ENCODE measurements around the gene SEC61B. TPM values are rescaled to one million over a fixed set of nuclear protein-coding genes. Genes with fewer than 3 reads are reported as not detected.

SEC61B gene
- total RNA-seq, 1 donor from 2014 or later = 131 TPM

DNA sequence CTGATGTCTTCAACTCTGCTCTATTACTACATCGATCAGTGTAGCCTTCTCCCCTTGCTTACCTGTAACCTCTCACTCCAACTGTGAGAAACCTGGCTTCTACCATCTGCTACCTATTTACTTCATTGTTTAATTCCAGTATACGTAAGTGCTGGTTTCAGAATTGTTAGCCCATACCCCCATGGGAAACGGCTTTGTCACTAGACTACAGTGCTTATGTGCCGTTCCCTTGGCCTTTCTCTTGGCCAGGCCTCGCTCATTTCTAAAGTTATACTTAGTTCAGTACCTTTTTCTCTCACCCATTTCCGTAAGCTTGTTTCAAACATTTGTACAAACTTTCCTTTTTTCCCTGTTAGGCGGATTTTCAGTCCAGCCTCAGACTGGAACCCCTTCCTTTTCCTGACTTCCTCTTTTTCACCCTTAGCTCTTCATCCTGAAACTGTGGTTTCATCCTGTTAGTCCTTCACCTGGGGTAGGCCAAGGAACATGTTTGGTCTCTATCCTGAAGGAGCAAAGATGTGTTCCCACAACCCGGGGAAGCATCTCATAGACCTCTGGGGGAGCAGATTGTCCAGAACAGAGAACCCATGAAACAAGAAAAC lies 22.0 kb upstream of the SEC61B start:
- no peak overlapping the region for H3K27ac Mint-ChIP-seq (ENCODE audit: unreplicated experiment)
- peaks cover 4% of the 10 kb centered on the region for H3K4me1 Mint-ChIP-seq (ENCODE audit: low read depth, unreplicated experiment)
- no peaks in the 10 kb centered on the region for H3K27me3 Mint-ChIP-seq (ENCODE audit: unreplicated experiment)
- no peaks in the 10 kb centered on the region for H3K9me3 Mint-ChIP-seq (ENCODE audit: unreplicated experiment)
- H3K36me3 Mint-ChIP-seq (ENCODE audit: unreplicated experiment) = peaks cover 4% of the 10 kb centered on the region
- DNase-seq = no peak
- TF ChIP-seq, protein P1, sequence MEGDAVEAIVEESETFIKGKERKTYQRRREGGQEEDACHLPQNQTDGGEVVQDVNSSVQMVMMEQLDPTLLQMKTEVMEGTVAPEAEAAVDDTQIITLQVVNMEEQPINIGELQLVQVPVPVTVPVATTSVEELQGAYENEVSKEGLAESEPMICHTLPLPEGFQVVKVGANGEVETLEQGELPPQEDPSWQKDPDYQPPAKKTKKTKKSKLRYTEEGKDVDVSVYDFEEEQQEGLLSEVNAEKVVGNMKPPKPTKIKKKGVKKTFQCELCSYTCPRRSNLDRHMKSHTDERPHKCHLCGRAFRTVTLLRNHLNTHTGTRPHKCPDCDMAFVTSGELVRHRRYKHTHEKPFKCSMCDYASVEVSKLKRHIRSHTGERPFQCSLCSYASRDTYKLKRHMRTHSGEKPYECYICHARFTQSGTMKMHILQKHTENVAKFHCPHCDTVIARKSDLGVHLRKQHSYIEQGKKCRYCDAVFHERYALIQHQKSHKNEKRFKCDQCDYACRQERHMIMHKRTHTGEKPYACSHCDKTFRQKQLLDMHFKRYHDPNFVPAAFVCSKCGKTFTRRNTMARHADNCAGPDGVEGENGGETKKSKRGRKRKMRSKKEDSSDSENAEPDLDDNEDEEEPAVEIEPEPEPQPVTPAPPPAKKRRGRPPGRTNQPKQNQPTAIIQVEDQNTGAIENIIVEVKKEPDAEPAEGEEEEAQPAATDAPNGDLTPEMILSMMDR (IDR thresholded peaks at IDR 0.05; ENCODE audit: partially characterized antibody, unreplicated experiment) = no peak
- H3K4me3 Mint-ChIP-seq (ENCODE audit: unreplicated experiment) = no peak overlapping the region

DNA sequence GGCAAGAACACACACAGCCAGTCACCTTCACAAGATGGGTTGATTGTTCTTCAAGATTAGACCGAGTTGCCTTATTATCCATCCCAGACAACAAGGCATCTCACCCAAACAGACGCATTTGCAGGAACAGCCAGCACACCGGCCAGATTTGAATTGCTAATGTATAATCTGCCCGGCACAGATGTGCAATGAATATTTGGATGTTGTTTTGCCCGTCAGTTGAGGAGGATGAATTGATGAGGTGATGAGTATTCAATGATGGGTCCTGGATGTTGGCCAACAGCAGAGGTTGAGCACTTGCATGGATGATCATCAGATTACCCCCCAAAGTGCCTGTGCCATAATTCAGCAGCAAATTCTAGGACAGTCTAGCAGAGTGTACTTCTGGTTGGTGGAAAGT lies 20.5 kb upstream of the SEC61B start:
- TF ChIP-seq, protein P1 (IDR thresholded peaks at IDR 0.05; ENCODE audit: partially characterized antibody, unreplicated experiment) = no peak
- H3K4me3 Mint-ChIP-seq (ENCODE audit: unreplicated experiment) = no peak overlapping the region
- H3K4me1 Mint-ChIP-seq (ENCODE audit: low read depth, unreplicated experiment) = peaks cover 4% of the 10 kb centered on the region
- no peak for DNase-seq
- no peak overlapping the region for H3K27ac Mint-ChIP-seq (ENCODE audit: unreplicated experiment)
- no peaks in the 10 kb centered on the region for H3K27me3 Mint-ChIP-seq (ENCODE audit: unreplicated experiment)
- peaks cover 3% of the 10 kb centered on the region for H3K36me3 Mint-ChIP-seq (ENCODE audit: unreplicated experiment)
- H3K9me3 Mint-ChIP-seq (ENCODE audit: unreplicated experiment) = no peaks in the 10 kb centered on the region

DNA sequence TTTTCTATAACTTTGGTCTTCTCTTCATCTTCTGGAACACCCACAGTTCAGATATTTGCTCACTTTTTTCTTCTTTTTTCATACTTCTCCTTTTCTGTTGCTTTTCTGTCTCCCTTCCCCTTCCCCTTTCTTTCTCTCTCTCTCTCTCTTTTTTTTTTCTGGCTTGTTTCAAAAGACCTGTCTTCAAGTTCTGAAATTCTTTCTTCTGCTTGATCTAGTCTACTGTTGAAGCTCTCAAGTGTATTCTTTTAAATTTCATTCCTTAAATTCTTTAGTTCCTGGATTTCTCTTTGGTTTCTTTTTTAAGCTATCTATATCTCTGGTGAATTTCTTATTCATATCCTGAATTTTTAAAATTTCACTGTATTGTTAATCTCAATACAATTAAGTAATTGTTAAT lies 11.5 kb upstream of the SEC61B start:
- TF ChIP-seq, protein P1 (IDR thresholded peaks at IDR 0.05; ENCODE audit: partially characterized antibody, unreplicated experiment) = no peak
- peaks cover 6% of the 10 kb centered on the region for H3K9me3 Mint-ChIP-seq (ENCODE audit: unreplicated experiment)
- H3K4me1 Mint-ChIP-seq (ENCODE audit: low read depth, unreplicated experiment) = peaks cover 5% of the 10 kb centered on the region
- H3K27me3 Mint-ChIP-seq (ENCODE audit: unreplicated experiment) = peaks cover 1% of the 10 kb centered on the region
- no peak overlapping the region for H3K4me3 Mint-ChIP-seq (ENCODE audit: unreplicated experiment)
- peaks cover 47% of the 10 kb centered on the region for H3K36me3 Mint-ChIP-seq (ENCODE audit: unreplicated experiment)
- no peak overlapping the region for H3K27ac Mint-ChIP-seq (ENCODE audit: unreplicated experiment)
- no peak for DNase-seq

DNA sequence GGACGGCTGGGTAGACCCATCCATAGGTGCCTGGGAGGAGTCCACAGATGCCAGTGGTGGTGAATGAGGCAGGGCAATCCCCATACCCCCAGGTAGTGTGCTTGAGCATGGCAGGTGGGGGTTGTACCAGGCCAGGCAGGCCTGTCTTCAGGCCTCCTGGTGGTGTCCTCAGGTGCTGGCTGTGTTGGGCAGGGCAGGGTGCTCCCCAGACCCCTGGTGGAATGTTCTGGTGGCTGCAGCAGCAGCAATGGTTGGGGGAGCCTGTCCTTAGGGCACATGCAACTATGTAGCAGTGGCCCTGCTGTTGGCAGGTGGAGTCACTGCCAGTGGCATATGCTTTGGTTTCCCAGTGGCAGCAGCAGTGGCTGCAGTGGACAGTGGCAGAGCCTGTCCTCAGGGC lies 10.3 kb upstream of the SEC61B start:
- Mint-ChIP-seq H3K9me3 (ENCODE audit: unreplicated experiment) (peaks cover 6% of the 10 kb centered on the region), H3K4me3 (ENCODE audit: unreplicated experiment) (no peak overlapping the region), H3K27me3 (ENCODE audit: unreplicated experiment) (peaks cover 2% of the 10 kb centered on the region), H3K36me3 (ENCODE audit: unreplicated experiment) (peaks cover 44% of the 10 kb centered on the region), H3K27ac (ENCODE audit: unreplicated experiment) (no peak overlapping the region), H3K4me1 (ENCODE audit: low read depth, unreplicated experiment) (peaks cover 5% of the 10 kb centered on the region)
- DNase-seq = no peak
- TF ChIP-seq, protein P1 (IDR thresholded peaks at IDR 0.05; ENCODE audit: partially characterized antibody, unreplicated experiment) = peak; percentile 8

DNA sequence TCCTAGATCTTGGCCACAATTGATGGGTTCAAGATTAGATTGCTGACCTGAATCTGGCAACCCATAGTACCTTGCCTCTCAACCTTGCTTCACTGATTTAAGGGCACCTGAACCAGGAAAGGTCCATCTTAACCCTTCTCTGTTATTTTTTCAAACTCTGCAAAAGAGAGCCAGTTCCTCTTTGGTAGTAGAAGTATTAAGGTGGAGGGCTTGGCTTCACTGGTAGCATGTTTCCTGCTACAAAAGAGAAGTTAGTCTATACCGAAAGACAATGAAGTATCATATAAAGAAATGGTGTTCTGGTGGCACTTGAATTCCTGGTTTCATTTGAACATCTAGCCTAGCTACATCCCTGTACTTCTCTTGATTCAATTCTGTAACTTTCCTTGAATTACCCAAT lies 8.9 kb upstream of the SEC61B start:
- Mint-ChIP-seq H3K27me3 (ENCODE audit: unreplicated experiment) (peaks cover 3% of the 10 kb centered on the region), H3K4me3 (ENCODE audit: unreplicated experiment) (no peak overlapping the region), H3K9me3 (ENCODE audit: unreplicated experiment) (peaks cover 6% of the 10 kb centered on the region), H3K36me3 (ENCODE audit: unreplicated experiment) (peaks cover 32% of the 10 kb centered on the region), H3K27ac (ENCODE audit: unreplicated experiment) (no peak overlapping the region), H3K4me1 (ENCODE audit: low read depth, unreplicated experiment) (peaks cover 5% of the 10 kb centered on the region)
- TF ChIP-seq, protein P1 (IDR thresholded peaks at IDR 0.05; ENCODE audit: partially characterized antibody, unreplicated experiment) = no peak
- no peak for DNase-seq

Measured in glutamatergic neuron (in vitro differentiated cells).